Astrocyte of the hippocampus (primary cell): Measurements from ENCODE around the gene GPC3.
"Not testable (repeated sequence)": the region's sequence is repeated elsewhere in the genome, so short reads cannot be mapped to it uniquely, and the experiment has no call there.

Experiments used
- DNase-seq: peaks from one replicate; pipeline ENCODE4 v3.0.0; 2011; ENCODE audit warnings: low read depth, low spot score

GPC3 gene

GRCh38 chrX:133995759-133996158 lies 10.4 kb upstream of the GPC3 start:
- DNase-seq: no peak

DNA sequence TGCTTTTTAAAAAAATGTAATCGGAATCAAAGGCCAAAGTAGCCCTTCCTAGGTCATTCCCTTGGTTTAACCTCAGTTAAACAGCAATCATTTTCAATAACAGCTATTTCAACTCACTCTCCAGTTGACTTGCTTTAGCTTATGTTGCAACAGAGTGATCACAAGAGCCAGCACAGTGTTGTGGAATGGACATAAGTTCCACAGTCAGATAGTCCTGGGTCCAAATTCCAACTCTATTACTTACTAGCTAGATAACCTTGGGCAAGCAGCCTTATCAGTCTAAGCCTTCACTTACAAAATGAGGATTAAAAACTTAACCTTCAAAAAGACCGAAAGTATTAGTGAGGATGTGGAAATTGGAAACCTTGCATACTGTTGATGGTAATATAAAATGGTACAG lies 9.2 kb upstream of the GPC3 start:
- DNase-seq: no peak

- DNase-seq: no peak
Observed at GRCh38 chrX:133992882-133993281, 7.5 kb upstream of the GPC3 start.

DNA sequence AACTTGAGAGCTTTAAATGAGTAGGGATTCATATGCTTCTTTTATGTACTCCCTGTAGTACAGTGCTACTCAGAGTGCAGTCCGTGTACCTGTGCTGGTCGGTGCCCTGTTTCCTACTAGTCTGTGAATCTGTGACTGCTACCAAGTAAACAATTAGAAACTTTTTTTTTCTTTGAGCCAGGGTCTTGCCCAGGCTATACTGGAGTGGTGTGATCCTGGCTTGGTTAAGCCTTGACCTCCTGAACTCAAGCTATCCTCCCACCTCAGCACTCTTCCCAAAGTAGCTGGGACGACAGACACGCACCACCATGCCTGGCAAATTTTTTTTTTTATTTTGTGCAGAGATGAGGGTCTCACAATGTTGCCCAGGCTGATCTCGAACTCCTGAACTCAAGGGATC lies 6.4 kb upstream of the GPC3 start:
- no peak for DNase-seq

GRCh38 chrX:133991057-133991456 lies 5.7 kb upstream of the GPC3 start:
- DNase-seq: not testable (repeated sequence)

DNA sequence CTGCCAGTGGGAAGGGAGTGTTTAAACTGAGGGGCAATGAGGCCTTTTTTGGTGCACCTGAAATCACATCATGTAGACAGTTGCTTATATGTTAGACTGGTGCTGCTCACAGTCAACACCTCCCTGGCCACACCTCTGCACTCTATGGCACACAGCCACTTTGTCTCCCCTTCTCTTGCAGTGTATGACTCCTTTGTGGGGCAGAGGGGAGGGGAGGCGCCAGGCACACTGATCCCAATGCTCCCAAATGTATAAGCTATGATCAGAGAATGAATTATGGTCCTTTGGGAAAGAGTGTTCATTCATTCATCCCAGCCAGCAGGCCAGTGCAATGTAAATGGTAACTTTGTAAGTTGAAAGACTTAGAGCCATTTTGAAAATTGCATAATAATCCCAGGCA lies 4.6 kb upstream of the GPC3 start:
- DNase-seq: no peak

GRCh38 chrX:133989490-133989889 lies 4.1 kb upstream of the GPC3 start:
- no peak for DNase-seq

DNA sequence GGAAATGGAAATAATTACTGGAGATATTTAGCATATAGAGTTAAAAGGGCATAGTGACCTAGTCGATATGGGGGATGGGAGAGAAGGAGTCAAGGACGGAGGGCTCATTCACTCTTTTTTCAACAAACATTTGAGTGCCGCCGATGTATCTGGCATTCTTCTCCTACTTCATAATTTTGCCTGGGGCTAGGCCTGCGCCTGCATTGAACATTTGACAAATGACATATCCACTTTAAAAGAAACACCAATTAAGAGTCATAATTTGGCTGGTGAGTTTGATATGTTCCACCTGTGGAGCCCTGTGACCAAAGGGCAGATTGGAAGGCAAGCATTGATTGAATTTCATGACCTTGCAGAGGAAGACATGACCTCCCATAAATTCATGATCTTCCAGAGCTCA lies 2.6 kb upstream of the GPC3 start:
- no peak for DNase-seq

DNA sequence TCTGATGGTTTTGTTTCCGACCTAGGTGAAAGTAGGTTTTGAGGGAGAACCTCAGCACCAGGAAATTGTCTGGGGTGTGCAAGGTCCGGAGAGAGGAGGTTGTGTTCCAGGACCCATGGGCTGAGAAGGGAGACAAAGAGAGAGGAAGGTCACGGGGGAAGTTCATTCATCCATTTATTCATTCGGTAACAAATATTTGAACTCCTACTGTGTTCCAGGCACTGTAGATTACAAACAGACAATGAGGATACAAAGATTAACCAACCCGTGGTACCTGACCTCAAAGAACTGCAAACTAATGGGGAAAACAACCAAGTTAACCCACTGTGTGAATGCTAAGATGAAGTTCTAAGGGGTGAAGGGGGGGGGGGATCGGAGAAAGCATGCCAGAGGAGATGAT lies 1.8 kb upstream of the GPC3 start:
- no peak for DNase-seq

- DNase-seq: no peak
Observed at GRCh38 chrX:133985967-133986683, 731 bp upstream of the GPC3 start.

DNA sequence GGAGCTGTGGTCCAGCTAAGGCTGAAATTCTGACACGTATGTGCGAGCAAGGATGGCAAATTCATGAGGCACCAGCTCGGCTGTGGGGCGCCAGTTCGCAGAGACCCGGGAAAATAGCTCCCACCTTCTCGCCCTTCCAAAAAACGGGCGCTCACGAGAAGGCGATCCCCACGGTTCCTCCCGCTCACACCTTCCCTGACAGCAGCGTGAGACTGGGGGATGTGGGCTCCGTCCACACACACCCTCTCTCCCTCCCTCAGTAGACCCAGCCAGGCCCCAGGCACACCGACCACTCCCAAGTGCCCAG lies 584 bp downstream of the GPC3 start:
- no peak for DNase-seq

GRCh38 chrX:133983974-133984845 lies 1.2 kb downstream of the GPC3 start:
- DNase-seq: no peak

DNA sequence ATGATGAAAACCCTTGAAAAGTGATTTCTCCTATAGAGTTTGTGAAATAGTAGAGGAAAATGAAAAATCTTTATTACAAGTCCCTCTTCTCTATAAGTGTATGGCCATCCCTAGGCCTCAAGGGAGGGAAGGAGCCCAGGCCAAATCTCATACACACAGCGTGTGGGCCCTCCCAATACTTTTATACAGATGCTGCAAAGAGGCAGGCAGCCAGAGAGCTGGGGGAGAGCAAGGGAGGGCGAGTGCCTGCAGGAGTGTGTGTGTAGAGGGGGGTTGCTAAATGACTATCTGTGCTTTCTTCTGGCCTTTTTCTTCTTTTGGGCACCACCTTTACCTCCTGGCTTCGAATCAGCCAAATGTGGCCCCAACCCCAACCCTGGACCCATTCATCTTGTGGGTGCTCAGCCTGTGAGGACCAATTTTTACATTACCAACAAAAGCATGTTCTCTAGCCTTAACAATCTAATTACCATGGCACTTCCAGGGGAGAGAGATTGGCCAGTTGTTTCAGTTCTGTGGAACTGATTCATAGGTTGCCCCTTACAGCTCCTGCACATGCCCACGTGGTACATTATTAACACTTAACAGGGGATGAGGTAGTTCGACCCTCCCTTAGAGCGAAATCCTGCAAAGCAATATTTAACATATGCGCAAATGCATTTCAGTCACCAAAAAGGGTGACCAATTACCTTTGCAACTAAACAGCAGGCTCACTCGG lies 2.0 kb downstream of the GPC3 start:
- DNase-seq: no peak

DNA sequence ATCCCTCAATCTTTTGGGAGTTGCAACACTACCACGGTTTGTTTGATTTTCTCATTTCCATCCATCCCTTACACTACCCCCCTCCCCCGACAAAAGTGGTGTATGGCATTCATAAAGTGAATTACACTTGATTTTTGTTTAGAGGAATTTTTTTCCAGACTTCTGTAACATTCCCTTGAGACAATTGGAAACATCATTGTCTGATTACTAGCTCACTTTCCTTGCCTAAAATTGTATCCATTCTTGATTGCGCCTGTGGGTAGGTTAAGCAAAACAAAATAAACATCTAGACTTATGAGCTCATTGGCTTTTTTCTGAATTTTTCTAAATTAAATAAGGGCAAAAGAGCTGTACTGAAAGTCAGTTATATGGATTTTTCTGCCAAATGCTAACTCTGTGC lies 3.5 kb downstream of the GPC3 start:
- no peak for DNase-seq

DNA sequence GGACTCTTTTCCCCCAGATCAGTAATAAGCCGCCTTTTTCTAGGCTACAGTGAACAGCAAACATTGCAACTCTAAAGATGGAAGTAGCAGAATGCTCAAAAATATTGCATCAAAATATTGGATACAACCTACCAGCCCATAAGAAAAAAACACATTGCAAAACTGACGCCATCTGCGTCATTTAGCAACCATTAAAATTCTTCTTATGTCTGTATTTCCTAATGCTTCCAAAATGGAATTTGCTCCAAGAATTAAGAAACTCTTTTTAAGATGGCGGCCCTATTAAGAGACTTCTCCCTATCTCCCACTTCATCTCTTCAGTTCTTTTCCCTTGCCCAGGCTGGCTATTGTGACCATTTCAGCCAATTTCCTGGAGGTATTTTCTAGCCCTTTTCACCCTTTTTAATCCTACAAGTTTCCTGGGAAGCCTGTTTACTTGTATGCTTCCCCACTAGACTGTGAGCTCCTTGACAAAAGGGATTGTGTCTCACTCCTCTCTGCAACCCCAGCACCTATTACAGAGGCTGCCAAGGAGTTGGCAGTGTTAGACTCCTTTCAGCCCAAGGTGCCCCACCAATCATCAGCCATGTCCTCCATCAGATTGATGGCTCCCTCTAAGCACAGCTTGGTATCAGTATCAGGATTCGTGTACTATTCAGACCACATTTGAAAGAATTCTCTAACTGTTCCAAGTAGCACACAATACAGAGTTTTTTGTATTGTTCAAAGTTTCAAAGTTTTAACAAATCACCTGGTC lies 4.4 kb downstream of the GPC3 start:
- DNase-seq: no peak

- DNase-seq: no peak
Observed at GRCh38 chrX:133980406-133980805, 5.0 kb downstream of the GPC3 start.

- DNase-seq: no peak
Observed at GRCh38 chrX:133979641-133980230, 5.7 kb downstream of the GPC3 start.

DNA sequence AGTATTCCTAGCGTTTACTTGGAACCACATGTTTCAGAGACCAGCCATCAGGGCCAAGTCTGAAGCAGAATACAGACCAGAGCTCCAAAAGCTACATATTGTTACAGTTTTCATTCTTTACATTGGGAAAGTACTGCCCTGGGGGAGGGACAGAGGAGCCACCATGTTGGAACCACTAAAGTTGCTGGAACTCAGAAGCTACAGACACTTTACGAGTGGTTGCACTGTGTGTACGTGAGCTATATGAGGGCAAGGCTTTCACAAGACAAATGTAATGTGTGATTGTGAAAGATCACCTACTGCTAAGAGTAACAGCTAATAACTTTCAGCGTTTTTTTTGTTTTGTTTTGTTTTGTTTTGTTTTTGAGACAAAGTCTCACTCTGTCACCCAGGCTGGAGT lies 11.7 kb downstream of the GPC3 start:
- DNase-seq: no peak

GRCh38 chrX:133972916-133973315 lies 12.5 kb downstream of the GPC3 start:
- DNase-seq: no peak

DNA sequence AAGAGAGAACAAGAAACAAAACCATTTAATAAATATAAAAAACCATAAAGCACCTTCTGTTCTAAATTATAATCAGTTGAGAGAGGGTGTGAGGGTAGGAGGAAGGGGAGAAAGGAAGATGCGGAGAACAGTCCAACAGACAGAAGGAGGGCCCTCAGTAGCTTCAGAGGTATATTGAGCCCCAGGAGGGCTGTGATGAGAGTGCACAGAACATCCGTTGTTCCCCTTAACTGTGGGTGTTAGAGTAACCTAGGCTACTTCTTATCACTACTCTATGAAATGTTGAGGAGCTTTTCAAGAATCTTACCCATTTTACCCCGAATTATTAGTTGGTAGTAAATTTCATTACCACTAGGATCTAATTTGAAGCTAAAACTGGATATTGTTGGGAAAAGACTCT lies 13.8 kb downstream of the GPC3 start:
- no peak for DNase-seq

DNA sequence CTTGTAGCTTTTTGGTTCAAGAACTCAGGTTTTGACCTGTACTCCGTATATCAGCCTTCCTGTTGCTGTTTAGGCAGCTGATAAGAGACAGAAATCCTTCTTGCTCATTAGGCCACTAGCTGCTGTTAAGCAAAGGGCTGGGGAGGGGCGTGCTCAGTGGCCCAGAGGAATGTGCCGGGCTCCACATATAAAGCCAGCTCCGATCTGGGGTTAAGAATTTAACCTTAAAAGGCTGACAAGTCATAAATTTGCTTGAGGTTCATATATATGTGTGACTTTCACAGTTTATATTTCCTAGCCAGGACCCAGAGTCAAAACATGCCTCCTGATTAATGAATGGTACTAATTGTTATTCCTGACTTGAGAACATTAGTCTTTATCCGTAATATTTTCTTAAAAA lies 15.3 kb downstream of the GPC3 start:
- DNase-seq: peak; percentile 2

GRCh38 chrX:133969191-133969590 lies 16.2 kb downstream of the GPC3 start:
- no peak for DNase-seq
